Fibroblast of peridontal ligament (primary cell): ENCODE results near the gene CHIC2.
A peak's percentile ranks its signal among the peaks of the same experiment; 100 is the strongest.
"Not testable (repeated sequence)": the region's sequence is repeated elsewhere in the genome, so short reads cannot be mapped to it uniquely, and the experiment has no call there.

ENCODE experiments used
- DNase-seq: peaks from one replicate; pipeline ENCODE4 v3.0.0-alpha.2; 2010; ENCODE audit errors: extremely low read depth

The CHIC2 gene

GRCh38 chr4:54061873-54062272 is 2.5 kb downstream of the CHIC2 start:
- no peak for DNase-seq

GRCh38 chr4:54061067-54061466 is 3.3 kb downstream of the CHIC2 start:
- no peak for DNase-seq

- no peak for DNase-seq
Measured at GRCh38 chr4:54060116-54060515, 4.3 kb downstream of the CHIC2 start.

GRCh38 chr4:54058171-54058570 is 6.2 kb downstream of the CHIC2 start:
- DNase-seq, result no peak

- DNase-seq, result no peak
Measured at GRCh38 chr4:54056360-54056759, 8.0 kb downstream of the CHIC2 start.

GRCh38 chr4:54055494-54055893 is 8.9 kb downstream of the CHIC2 start:
- DNase-seq, result no peak

GRCh38 chr4:54054501-54054900 is 9.9 kb downstream of the CHIC2 start:
- no peak for DNase-seq

GRCh38 chr4:54053322-54053721 is 11.1 kb downstream of the CHIC2 start:
- DNase-seq, result not testable (repeated sequence)

GRCh38 chr4:54050214-54050904 is 14.0 kb downstream of the CHIC2 start:
- DNase-seq, result peak; percentile 42

- DNase-seq, result not testable (repeated sequence)
Measured at GRCh38 chr4:54043630-54044029, 20.8 kb downstream of the CHIC2 start.

- no peak for DNase-seq
Measured at GRCh38 chr4:54041933-54042332, 22.5 kb downstream of the CHIC2 start.

- no peak for DNase-seq
Measured at GRCh38 chr4:54041100-54041499, 23.3 kb downstream of the CHIC2 start.

- no peak for DNase-seq
Measured at GRCh38 chr4:54038056-54038455, 26.3 kb downstream of the CHIC2 start.

GRCh38 chr4:54036184-54036583 is 28.2 kb downstream of the CHIC2 start:
- DNase-seq, result no peak

- DNase-seq, result no peak
Measured at GRCh38 chr4:54032558-54033135, 31.8 kb downstream of the CHIC2 start.

- no peak for DNase-seq
Measured at GRCh38 chr4:54027311-54027710, 37.1 kb downstream of the CHIC2 start.

GRCh38 chr4:54025582-54025981 is 38.8 kb downstream of the CHIC2 start:
- no peak for DNase-seq

GRCh38 chr4:54023019-54023418 is 41.4 kb downstream of the CHIC2 start:
- DNase-seq, result not testable (repeated sequence)

GRCh38 chr4:54017974-54018373 is 46.4 kb downstream of the CHIC2 start:
- DNase-seq, result no peak

GRCh38 chr4:54017308-54017707 is 47.1 kb downstream of the CHIC2 start:
- no peak for DNase-seq

- DNase-seq, result no peak
Measured at GRCh38 chr4:54016504-54016903, 47.9 kb downstream of the CHIC2 start.

GRCh38 chr4:54015423-54016030 is 48.9 kb downstream of the CHIC2 start:
- DNase-seq, result no peak

GRCh38 chr4:54014666-54015160 is 49.7 kb downstream of the CHIC2 start:
- DNase-seq, result no peak
